Measurements from ENCODE around the gene CELF4. TPM values are rescaled to one million over a fixed set of nuclear protein-coding genes. Genes with fewer than 3 reads are reported as not detected.
"Not testable (repeated sequence)": the region's sequence is repeated elsewhere in the genome, so short reads cannot be mapped to it uniquely, and the experiment has no call there.

CELF4 gene
- total RNA-seq, 1 donor from 2014 or later: 0.22 TPM

GRCh38 chr18:37364237-37364636, 201.4 kb downstream of the CELF4 start:
- peaks cover 63% of the 10 kb centered on the region for H3K27me3 Mint-ChIP-seq (ENCODE audit: low read depth)
- H3K4me3 Mint-ChIP-seq (ENCODE audit: unreplicated experiment): no peak overlapping the region
- H3K4me1 Mint-ChIP-seq (ENCODE audit: low read depth): peaks cover 3% of the 10 kb centered on the region

GRCh38 chr18:37362158-37362890, 203.3 kb downstream of the CELF4 start:
- TF ChIP-seq CTCF (IDR thresholded peaks at IDR 0.05): no peak
- DNase-seq (ENCODE audit: low spot score): no peak
- no peak overlapping the region for H3K4me3 Mint-ChIP-seq (ENCODE audit: unreplicated experiment)
- H3K4me1 Mint-ChIP-seq (ENCODE audit: low read depth): peaks cover 3% of the 10 kb centered on the region
- no peaks in the 10 kb centered on the region for H3K9me3 Mint-ChIP-seq (ENCODE audit: low read depth)
- H3K36me3 Mint-ChIP-seq (ENCODE audit: low read depth): peaks cover 1% of the 10 kb centered on the region
- no peak overlapping the region for H3K27ac Mint-ChIP-seq (ENCODE audit: unreplicated experiment)
- H3K27me3 Mint-ChIP-seq (ENCODE audit: low read depth): peaks cover 49% of the 10 kb centered on the region

More at GRCh38 chr18:37364237-37364636, 201.4 kb downstream of the CELF4 start:
- Mint-ChIP-seq H3K27ac (ENCODE audit: unreplicated experiment) (no peak overlapping the region), H3K36me3 (ENCODE audit: low read depth) (peaks cover 1% of the 10 kb centered on the region), H3K9me3 (ENCODE audit: low read depth) (no peaks in the 10 kb centered on the region)
- DNase-seq (ENCODE audit: low spot score): no peak
- no peak for TF ChIP-seq CTCF (IDR thresholded peaks at IDR 0.05)

GRCh38 chr18:37361335-37362157, 204.1 kb downstream of the CELF4 start:
- TF ChIP-seq CTCF (IDR thresholded peaks at IDR 0.05): no peak
- Mint-ChIP-seq H3K4me3 (ENCODE audit: unreplicated experiment) (no peak overlapping the region), H3K27me3 (ENCODE audit: low read depth) (peaks cover 45% of the 10 kb centered on the region), H3K27ac (ENCODE audit: unreplicated experiment) (no peak overlapping the region), H3K4me1 (ENCODE audit: low read depth) (peaks cover 3% of the 10 kb centered on the region), H3K9me3 (ENCODE audit: low read depth) (no peaks in the 10 kb centered on the region), H3K36me3 (ENCODE audit: low read depth) (peaks cover 1% of the 10 kb centered on the region)
- DNase-seq (ENCODE audit: low spot score): no peak

- not testable (repeated sequence) for H3K4me1 Mint-ChIP-seq (ENCODE audit: low read depth); H3K36me3 Mint-ChIP-seq (ENCODE audit: low read depth); DNase-seq (ENCODE audit: low spot score); H3K27ac Mint-ChIP-seq (ENCODE audit: unreplicated experiment); H3K4me3 Mint-ChIP-seq (ENCODE audit: unreplicated experiment); H3K9me3 Mint-ChIP-seq (ENCODE audit: low read depth)
- H3K27me3 Mint-ChIP-seq (ENCODE audit: low read depth): peaks cover 27% of the 10 kb centered on the region
Measured at GRCh38 chr18:37358061-37358460, 207.5 kb downstream of the CELF4 start.

GRCh38 chr18:37355772-37356171, 209.8 kb downstream of the CELF4 start:
- TF ChIP-seq CTCF (IDR thresholded peaks at IDR 0.05): no peak
- no peak for DNase-seq (ENCODE audit: low spot score)
- no peaks in the 10 kb centered on the region for H3K9me3 Mint-ChIP-seq (ENCODE audit: low read depth)
- H3K4me1 Mint-ChIP-seq (ENCODE audit: low read depth): no peaks in the 10 kb centered on the region
- no peak overlapping the region for H3K4me3 Mint-ChIP-seq (ENCODE audit: unreplicated experiment)
- peaks cover 16% of the 10 kb centered on the region for H3K27me3 Mint-ChIP-seq (ENCODE audit: low read depth)
- H3K36me3 Mint-ChIP-seq (ENCODE audit: low read depth): no peaks in the 10 kb centered on the region
- no peak overlapping the region for H3K27ac Mint-ChIP-seq (ENCODE audit: unreplicated experiment)

Data from chondrocyte (in vitro differentiated cells).